ENCODE measurements around the gene KLF2. TPM values are rescaled to one million over a fixed set of nuclear protein-coding genes. Genes with fewer than 3 reads are reported as not detected.
A peak's percentile ranks its signal among the peaks of the same experiment; 100 is the strongest.
"Not testable (repeated sequence)": the region's sequence is repeated elsewhere in the genome, so short reads cannot be mapped to it uniquely, and the experiment has no call there.

KLF2 gene
- total RNA-seq (100 to 1,000 TPM; 612 to 721 (median 621) TPM), total RNA-seq (0.41 to 1,553 (median 272) reads per million in 29 experiments)
- 278 TPM for total RNA-seq (2013)

DNA sequence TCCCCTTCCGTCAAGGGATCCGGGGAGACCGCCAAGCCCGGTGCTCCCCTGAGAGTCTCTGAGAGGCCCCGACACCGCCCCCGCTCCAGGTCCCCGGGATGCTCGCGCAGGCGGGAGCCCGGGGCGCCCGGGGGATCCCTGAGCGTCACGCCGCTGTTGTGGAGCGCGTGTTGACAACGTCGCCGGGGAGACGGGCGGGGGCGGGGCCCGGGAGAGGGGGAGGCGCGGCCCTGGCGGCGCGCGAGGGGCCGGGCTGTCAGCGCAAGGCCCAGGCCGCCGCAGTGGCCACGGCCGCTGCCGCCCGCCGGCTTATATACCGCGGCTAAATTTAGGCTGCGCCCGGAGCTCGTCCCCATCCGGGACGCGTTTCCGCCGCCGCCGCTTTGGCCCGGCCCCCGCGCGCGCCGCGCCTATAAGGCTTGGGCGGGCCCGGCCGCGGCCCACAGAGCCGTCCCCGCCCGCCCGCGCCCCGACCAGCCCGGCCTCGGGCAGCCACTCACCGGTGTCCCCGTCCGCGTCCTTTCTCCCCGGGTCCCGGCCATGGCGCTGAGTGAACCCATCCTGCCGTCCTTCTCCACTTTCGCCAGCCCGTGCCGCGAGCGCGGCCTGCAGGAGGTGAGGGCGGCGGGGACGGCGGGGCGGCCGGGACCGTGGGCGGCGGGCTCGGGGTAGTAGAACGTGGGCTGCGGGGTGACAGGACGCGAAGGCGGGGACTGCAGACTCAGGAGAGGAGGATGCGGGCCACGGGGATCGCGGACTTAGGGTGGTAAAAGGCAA, at the start of gene KLF2:
TSS of gene KLF2 (plus strand) at position 443 of the 777 bp plus-strand sequence. CDS start at position 541, 98 bp downstream.
- Histone ChIP-seq H3K36me3 (ENCODE audit: control insufficient read depth in 2 of 2, extremely low read depth in 1 of 2, insufficient read depth in 1 of 2, low read length in 1 of 2) (peaks cover 8 to 36% of the 10 kb centered on the region in 2 donors), H3K27ac (ENCODE audit: low read length) (peak within 1 kb of the TSS; percentile 95), H3K4me3 (ENCODE audit: control insufficient read depth in 1 of 2, extremely low read depth in 1 of 2, low read length in 1 of 2) (peak within 1 kb of the TSS; percentile 89 to 95), H3K4me1 (ENCODE audit: control insufficient read depth in 1 of 2, extremely low read depth in 1 of 2, insufficient read depth in 2 of 2, low read length in 2 of 2) (peaks cover 26 to 48% of the 10 kb centered on the region in 2 experiments), H3K27me3 (replicated peaks in 1 of 2; ENCODE audit: control insufficient read depth in 2 of 2, extremely low read depth in 1 of 2, insufficient read depth in 2 of 2, low read length in 1 of 2) (peaks cover 0 to 16% of the 10 kb centered on the region in 2 experiments), H3K9me3 (no peaks in the 10 kb centered on the region)
- Mint-ChIP-seq H3K27ac (peak within 1 kb of the TSS; percentile 75 to 79), H3K4me3 (peak within 1 kb of the TSS; percentile 62 to 98 (median 66)), H3K36me3 (peaks cover 38% of the 10 kb centered on the region), H3K4me1 (peaks cover 42 to 59% (median 46%) of the 10 kb centered on the region in 3 donors), H3K9me3 (no peaks in the 10 kb centered on the region), H3K27me3 (peaks cover 0 to 5% of the 10 kb centered on the region in 2 donors)
- ATAC-seq (replicated peaks in 1 of 4) (peak; percentile 71 to 79 (median 72)), DNase-seq (peak; percentile 89 to 99 (median 94))
- WGBS (ENCODE audit: insufficient coverage), result under 1% methylated on average over 105 of the region's 105 CpGs
- ChIA-PET CTCF (interaction anchor here in 1 of 2 donors (0.6 to 1.0 kb wide), 4 partner anchors 18 to 78 kb away, joined by 3 to 6 read pairs (median 3); no protein-coding TSS in a partner anchor), POLR2A (interaction anchor here (0.6 to 1.7 kb wide), 29 partner anchors 11 to 1942 kb away, joined by 3 to 21 read pairs (median 5); partner anchors contain the start of genes AP1M1 (in 1 of the 2) and FAM32A (in 1 of the 2))

DNA sequence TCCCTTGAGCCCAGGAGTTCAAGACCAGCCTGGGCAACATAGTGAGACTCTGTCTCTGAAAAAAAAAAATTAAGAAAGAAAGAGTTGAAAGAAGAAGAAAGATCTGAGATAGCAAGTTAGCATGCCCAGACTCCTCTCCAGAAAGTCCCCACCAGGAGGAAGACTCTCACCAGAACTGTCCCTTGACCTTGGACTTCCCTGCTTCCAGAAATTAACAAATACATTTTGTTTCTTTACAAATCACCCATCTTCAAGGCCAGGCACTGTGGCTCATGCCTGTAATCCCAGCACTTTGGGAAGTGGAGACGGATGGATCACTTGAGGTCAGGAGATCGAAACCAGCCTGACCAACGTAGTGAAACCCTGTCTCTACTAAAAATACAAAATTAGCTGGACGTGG, 44.3 kb upstream of the KLF2 start:
- no peak overlapping the region for H3K4me3 Mint-ChIP-seq
- Histone ChIP-seq H3K27me3 (replicated peaks in 1 of 2; ENCODE audit: control insufficient read depth in 2 of 2, extremely low read depth in 1 of 2, insufficient read depth in 2 of 2, low read length in 1 of 2) (peaks cover 0 to 6% of the 10 kb centered on the region in 2 experiments), H3K9me3 (no peaks in the 10 kb centered on the region), H3K4me1 (ENCODE audit: control insufficient read depth in 1 of 2, extremely low read depth in 1 of 2, insufficient read depth in 2 of 2, low read length in 2 of 2) (peaks cover 8 to 21% of the 10 kb centered on the region in 2 experiments), H3K27ac (ENCODE audit: low read length) (no peak overlapping the region), H3K36me3 (ENCODE audit: control insufficient read depth in 2 of 2, extremely low read depth in 1 of 2, insufficient read depth in 1 of 2, low read length in 1 of 2) (no peaks in the 10 kb centered on the region), H3K4me3 (ENCODE audit: control insufficient read depth in 1 of 2, extremely low read depth in 1 of 2, low read length in 1 of 2) (no peak overlapping the region)
- no peaks in the 10 kb centered on the region for H3K27me3 Mint-ChIP-seq
- H3K4me1 Mint-ChIP-seq, result peaks cover 21 to 40% (median 34%) of the 10 kb centered on the region in 3 donors
- WGBS (ENCODE audit: insufficient coverage), result no CpG with 5 or more reads among the region's 4 CpGs
- H3K9me3 Mint-ChIP-seq, result no peaks in the 10 kb centered on the region
- CTCF ChIA-PET, result no interaction called here
- DNase-seq (no peak), ATAC-seq (replicated peaks in 1 of 4) (no peak)
- no peaks in the 10 kb centered on the region for H3K36me3 Mint-ChIP-seq
- H3K27ac Mint-ChIP-seq, result no peak overlapping the region
- POLR2A ChIA-PET, result no interaction called here

DNA sequence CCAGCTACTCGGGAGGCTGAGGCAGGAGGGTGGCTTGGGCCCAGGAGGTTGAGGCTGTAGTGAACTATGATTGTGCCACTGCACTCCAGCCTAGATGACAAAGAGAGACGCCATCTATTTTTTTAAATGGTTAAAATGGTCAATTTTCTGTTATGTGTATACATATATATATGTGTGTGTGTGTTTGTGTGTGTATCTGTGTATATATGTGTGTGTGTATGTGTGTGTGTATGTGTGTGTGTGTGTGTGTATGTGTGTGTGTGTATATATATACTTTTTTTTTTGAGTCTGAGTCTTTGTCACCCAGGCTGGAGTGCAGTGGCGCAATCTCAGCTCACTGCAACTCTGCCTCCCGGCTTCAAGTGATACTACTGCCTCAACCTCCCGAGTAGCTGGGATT, 42.9 kb upstream of the KLF2 start:
- Mint-ChIP-seq H3K9me3 (no peaks in the 10 kb centered on the region), H3K4me3 (no peak overlapping the region), H3K27ac (no peak overlapping the region), H3K4me1 (peaks cover 31 to 48% (median 42%) of the 10 kb centered on the region in 3 donors), H3K36me3 (no peaks in the 10 kb centered on the region), H3K27me3 (peaks cover 0 to 2% of the 10 kb centered on the region in 2 donors)
- ATAC-seq (replicated peaks in 1 of 4) (no peak), DNase-seq (no peak)
- POLR2A ChIA-PET, result no interaction called here
- WGBS (ENCODE audit: insufficient coverage), result 95% methylated on average over 2 of the region's 5 CpGs
- Histone ChIP-seq H3K9me3 (no peaks in the 10 kb centered on the region), H3K27ac (ENCODE audit: low read length) (no peak overlapping the region), H3K36me3 (ENCODE audit: control insufficient read depth in 2 of 2, extremely low read depth in 1 of 2, insufficient read depth in 1 of 2, low read length in 1 of 2) (no peaks in the 10 kb centered on the region), H3K27me3 (replicated peaks in 1 of 2; ENCODE audit: control insufficient read depth in 2 of 2, extremely low read depth in 1 of 2, insufficient read depth in 2 of 2, low read length in 1 of 2) (peaks cover 0 to 14% of the 10 kb centered on the region in 2 experiments), H3K4me1 (ENCODE audit: control insufficient read depth in 1 of 2, extremely low read depth in 1 of 2, insufficient read depth in 2 of 2, low read length in 2 of 2) (peaks cover 8 to 30% of the 10 kb centered on the region in 2 experiments), H3K4me3 (ENCODE audit: control insufficient read depth in 1 of 2, extremely low read depth in 1 of 2, low read length in 1 of 2) (no peak overlapping the region)
- CTCF ChIA-PET, result no interaction called here

DNA sequence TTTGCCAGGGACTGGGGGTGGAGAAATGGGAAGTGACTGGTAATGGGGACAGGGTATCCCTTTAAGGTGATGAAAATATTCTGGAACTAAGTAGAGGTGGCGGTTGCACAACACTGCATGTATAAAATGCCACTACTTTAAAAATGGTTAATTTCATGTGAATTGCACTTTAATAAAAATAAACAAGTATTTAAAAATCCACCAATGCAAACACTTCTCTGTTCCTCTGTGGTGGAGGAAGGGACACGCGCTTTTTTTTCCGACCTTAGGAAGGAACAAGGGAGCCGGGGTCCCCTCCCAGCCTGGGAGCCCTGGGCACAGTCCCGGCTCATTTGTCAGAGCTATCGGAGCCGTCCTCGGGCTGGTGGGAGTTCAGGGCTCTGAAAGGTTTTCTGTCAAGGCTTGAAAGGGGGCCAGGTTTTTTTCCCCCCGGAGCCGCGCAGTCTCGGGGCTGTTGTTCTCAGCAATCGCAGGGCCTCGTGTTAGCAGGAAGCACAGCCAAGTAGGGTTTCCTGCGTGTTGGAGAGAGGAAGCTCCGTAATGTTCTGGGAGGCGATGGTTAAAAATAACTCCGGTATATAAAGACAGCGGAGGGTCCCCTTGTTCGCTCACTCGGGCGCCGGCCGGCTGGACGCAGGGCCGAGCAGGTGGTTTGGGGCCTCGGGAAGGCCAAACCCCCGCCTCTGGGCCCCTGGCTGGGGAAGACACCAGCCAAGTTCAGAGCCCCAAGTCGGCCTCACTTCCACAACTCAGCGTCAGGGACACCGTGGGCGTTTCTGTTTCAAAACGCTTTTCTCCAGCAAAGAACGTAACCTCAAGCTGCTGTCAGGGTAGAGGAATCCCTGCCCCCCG, 41.2 kb upstream of the KLF2 start:
- DNase-seq (peak; percentile 30 to 76 (median 56)), ATAC-seq (replicated peaks in 1 of 4) (peak; percentile 71 to 84 (median 82))
- peak overlapping the region; percentile 68 for H3K27ac ChIP-seq (ENCODE audit: low read length)
- 16% methylated on average over 29 of the region's 36 CpGs for WGBS (ENCODE audit: insufficient coverage)
- Mint-ChIP-seq H3K9me3 (no peaks in the 10 kb centered on the region), H3K4me3 (peak overlapping the region; percentile 64 to 78 (median 65)), H3K4me1 (peaks cover 33 to 55% (median 47%) of the 10 kb centered on the region in 3 donors), H3K27me3 (peaks cover 5% of the 10 kb centered on the region in 2 donors), H3K27ac (peak overlapping the region; percentile 90), H3K36me3 (no peaks in the 10 kb centered on the region)
- ChIA-PET CTCF (interaction anchor here in 1 of 2 donors (0.6 to 0.8 kb wide), 4 partner anchors 15 to 36 kb away, joined by 3 to 10 read pairs (median 4); no protein-coding TSS in a partner anchor), POLR2A (no interaction called here)
- H3K27me3 ChIP-seq (replicated peaks in 1 of 2; ENCODE audit: control insufficient read depth in 2 of 2, extremely low read depth in 1 of 2, insufficient read depth in 2 of 2, low read length in 1 of 2), result peaks cover 0 to 20% of the 10 kb centered on the region in 2 experiments
- peaks cover 8 to 35% of the 10 kb centered on the region in 2 experiments for H3K4me1 ChIP-seq (ENCODE audit: control insufficient read depth in 1 of 2, extremely low read depth in 1 of 2, insufficient read depth in 2 of 2, low read length in 2 of 2)
- H3K4me3 ChIP-seq (ENCODE audit: control insufficient read depth in 1 of 2, extremely low read depth in 1 of 2, low read length in 1 of 2), result peak overlapping the region; percentile 38 to 66
- H3K9me3 ChIP-seq, result no peaks in the 10 kb centered on the region
- H3K36me3 ChIP-seq (ENCODE audit: control insufficient read depth in 2 of 2, extremely low read depth in 1 of 2, insufficient read depth in 1 of 2, low read length in 1 of 2), result no peaks in the 10 kb centered on the region

DNA sequence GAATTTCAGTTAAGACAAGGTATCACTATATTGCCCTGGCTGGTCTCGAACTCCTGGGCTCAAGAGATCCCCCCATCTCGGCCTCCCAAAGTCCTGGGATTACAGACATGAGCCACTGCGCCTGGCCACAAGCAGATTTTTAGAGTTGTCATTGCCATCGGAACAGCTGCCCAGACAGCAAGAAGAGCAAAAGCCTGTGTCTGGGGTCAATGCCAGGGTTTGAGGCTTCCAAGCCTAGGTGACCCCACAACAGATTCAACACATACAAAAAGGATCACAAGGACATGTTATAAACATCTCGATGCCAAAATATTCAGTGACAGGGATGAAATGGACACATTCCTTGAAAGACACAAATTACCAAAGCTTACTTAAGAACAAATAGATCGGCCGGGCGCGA, 40.1 kb upstream of the KLF2 start:
- no peak overlapping the region for H3K27ac ChIP-seq (ENCODE audit: low read length)
- H3K27ac Mint-ChIP-seq, result peak overlapping the region; percentile 46 to 90
- no peak for DNase-seq
- 93% methylated on average over 8 of the region's 9 CpGs for WGBS (ENCODE audit: insufficient coverage)
- H3K4me1 ChIP-seq (ENCODE audit: control insufficient read depth in 1 of 2, extremely low read depth in 1 of 2, insufficient read depth in 2 of 2, low read length in 2 of 2), result peaks cover 8 to 37% of the 10 kb centered on the region in 2 experiments
- H3K9me3 Mint-ChIP-seq, result no peaks in the 10 kb centered on the region
- H3K4me3 Mint-ChIP-seq, result peak overlapping the region; percentile 34 to 78 (median 64)
- peaks cover 5% of the 10 kb centered on the region in 2 donors for H3K27me3 Mint-ChIP-seq
- H3K36me3 Mint-ChIP-seq, result no peaks in the 10 kb centered on the region
- H3K4me3 ChIP-seq (ENCODE audit: control insufficient read depth in 1 of 2, extremely low read depth in 1 of 2, low read length in 1 of 2), result no peak overlapping the region
- no peaks in the 10 kb centered on the region for H3K36me3 ChIP-seq (ENCODE audit: control insufficient read depth in 2 of 2, extremely low read depth in 1 of 2, insufficient read depth in 1 of 2, low read length in 1 of 2)
- peaks cover 35 to 57% (median 48%) of the 10 kb centered on the region in 3 donors for H3K4me1 Mint-ChIP-seq
- no peaks in the 10 kb centered on the region for H3K9me3 ChIP-seq
- ChIA-PET POLR2A (no interaction called here), CTCF (no interaction called here)
- H3K27me3 ChIP-seq (replicated peaks in 1 of 2; ENCODE audit: control insufficient read depth in 2 of 2, extremely low read depth in 1 of 2, insufficient read depth in 2 of 2, low read length in 1 of 2), result peaks cover 0 to 22% of the 10 kb centered on the region in 2 experiments
- no peak for ATAC-seq (replicated peaks in 1 of 4)

DNA sequence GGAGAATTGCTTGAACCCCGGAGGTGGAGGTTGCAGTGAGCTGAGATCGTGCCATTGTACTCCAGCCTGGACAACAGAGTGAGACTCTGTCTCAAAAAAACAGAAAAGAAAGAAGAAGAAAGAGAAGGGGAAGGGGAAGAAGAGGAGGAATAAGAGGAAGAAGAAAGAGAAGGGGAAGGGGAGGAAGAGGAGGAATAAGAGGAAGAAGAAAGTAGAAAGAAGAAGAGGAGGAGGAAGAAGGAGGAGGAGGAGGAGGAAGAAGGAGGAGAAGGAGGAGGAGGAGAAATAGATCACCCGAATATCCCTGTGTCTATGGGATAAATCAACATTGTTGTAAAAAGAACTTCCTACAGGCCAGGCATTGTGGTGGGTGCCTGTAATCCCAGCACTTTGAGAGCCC, 39.5 kb upstream of the KLF2 start:
- DNase-seq; H3K36me3 Mint-ChIP-seq; POLR2A ChIA-PET; ATAC-seq (replicated peaks in 1 of 4); H3K9me3 ChIP-seq; H3K36me3 ChIP-seq (ENCODE audit: control insufficient read depth in 2 of 2, extremely low read depth in 1 of 2, insufficient read depth in 1 of 2, low read length in 1 of 2); H3K9me3 Mint-ChIP-seq; H3K27ac Mint-ChIP-seq; CTCF ChIA-PET; H3K4me3 ChIP-seq (ENCODE audit: control insufficient read depth in 1 of 2, extremely low read depth in 1 of 2, low read length in 1 of 2); H3K27ac ChIP-seq (ENCODE audit: low read length); H3K27me3 Mint-ChIP-seq: not testable (repeated sequence)
- Histone ChIP-seq H3K4me1 (ENCODE audit: control insufficient read depth in 1 of 2, extremely low read depth in 1 of 2, insufficient read depth in 2 of 2, low read length in 2 of 2) (peaks cover 8 to 37% of the 10 kb centered on the region in 2 experiments), H3K27me3 (replicated peaks in 1 of 2; ENCODE audit: control insufficient read depth in 2 of 2, extremely low read depth in 1 of 2, insufficient read depth in 2 of 2, low read length in 1 of 2) (peaks cover 0 to 22% of the 10 kb centered on the region in 2 experiments)
- WGBS (ENCODE audit: insufficient coverage), result 100% methylated on average over 2 of the region's 3 CpGs
- peak overlapping the region in 1 of 3 donors; percentile 78 for H3K4me3 Mint-ChIP-seq
- peaks cover 37 to 55% (median 48%) of the 10 kb centered on the region in 3 donors for H3K4me1 Mint-ChIP-seq

Measured in T-cell (primary cell).